K562 (cell line): ENCODE data around the gene GNA14. TPM values are rescaled to one million over a fixed set of nuclear protein-coding genes. Genes with fewer than 3 reads are reported as not detected.

ENCODE experiments used
- ATAC-seq: fragments of 200-7000 bp; cut with Tn5 transposase; 3 replicates; pipeline ENCODE4 v1.9.1; 2020; ENCODE audit warnings: moderate library complexity
- BruUV-seq: library from RNA; stranded (reverse); fragments of 400-500 nt; replicated peaks from 2 replicates; lab custom pipeline; 2021; lab: Mats Ljungman, UMichigan
- CTCF ChIA-PET: fragments of 300-600 bp; formaldehyde crosslinking; extraction: SDS; loops from one replicate; lab custom pipeline; 2021; ENCODE audit warnings: low intra/inter-chr PET ratio; lab: Yijun Ruan, JAX
- POLR2A ChIA-PET: fragments of 300-600, 350-650 bp; sonication (Branson Sonifier 250); formaldehyde crosslinking; extraction: SDS; loops from one replicate; lab custom pipeline; 2021; ENCODE audit warnings: antibody characterized with exemption, inconsistent platforms; lab: Yijun Ruan, JAX
- DNase-seq, 4 experiments: peaks; one replicate each; pipeline versions ENCODE4 v3.0.0 to v3.0.0-alpha.2; 2011 to 2018; ENCODE audit warnings: low spot score in 3 of 4, mixed read lengths in 3 of 4; ENCODE audit errors: extremely low read depth in 1 of 4
- FAIRE-seq: peaks from 2 replicates; lab custom pipeline; 2011; peaks lifted over from hg19 to GRCh38; lab: Jason Lieb, UNC
- H2AFZ ChIP-seq: 2 replicates; pipeline ENCODE4 v1.6.0; 2011; ENCODE audit warnings: low read depth, low read length, control low read depth, inconsistent platforms
- H3K27ac ChIP-seq: fragments of 200-600 bp; 3 replicates; pipeline ENCODE4 v1.8.0; 2011; ENCODE audit warnings: low read depth, mild to moderate bottlenecking, control low read depth, inconsistent platforms, low read length, moderate library complexity, mixed read lengths; ENCODE audit errors: extremely low read depth
- H3K27me3 ChIP-seq, 2 experiments: fragments of 300-600 bp in 1 of 2; 2 replicates in 1 of 2; 3 replicates in 1 of 2; pipeline versions ENCODE4 v1.6.0 to v1.8.0; 2011; ENCODE audit warnings: inconsistent platforms in 2 of 2, low read length in 2 of 2, mild to moderate bottlenecking in 1 of 2, mixed read lengths in 1 of 2, moderate library complexity in 1 of 2; ENCODE audit not compliant: control insufficient read depth in 2 of 2, insufficient read depth in 2 of 2
- H3K36me3 ChIP-seq: fragments of 300-600 bp; 3 replicates; pipeline ENCODE4 v1.8.0; 2011; ENCODE audit warnings: mild to moderate bottlenecking, low read length, inconsistent platforms; ENCODE audit not compliant: control insufficient read depth, insufficient read depth
- H3K4me1 ChIP-seq, 2 experiments: fragments of 200-600 bp in 1 of 2; replicated peaks in 1 of 2; 2 replicates in 1 of 2; 3 replicates in 1 of 2; pipeline versions ENCODE4 v1.5.1 to v1.8.0; 2011; ENCODE audit warnings: inconsistent platforms in 2 of 2, low read length in 2 of 2, mild to moderate bottlenecking in 1 of 2, mixed read lengths in 1 of 2, moderate library complexity in 1 of 2; ENCODE audit not compliant: control insufficient read depth in 2 of 2, insufficient read depth in 2 of 2
- H3K4me2 ChIP-seq: 2 replicates; pipeline ENCODE4 v1.6.1; 2011; ENCODE audit warnings: low read length, control low read depth, inconsistent platforms, mixed read lengths; ENCODE audit not compliant: insufficient read depth
- H3K4me3 ChIP-seq: fragments of 200-600 bp; sonication (generic), shearing (Covaris generic); 2 replicates; pipeline ENCODE4 v1.5.1; 2016; ENCODE audit warnings: control low read depth, inconsistent platforms
- H3K79me2 ChIP-seq: fragments of 200-600 bp; 3 replicates; pipeline ENCODE4 v1.8.0; 2011; ENCODE audit warnings: low read length, inconsistent platforms; ENCODE audit not compliant: control insufficient read depth, insufficient read depth
- H3K9ac ChIP-seq, 2 experiments: 2 replicates each; pipeline versions ENCODE4 v1.6.0 to v1.6.1; 2011; ENCODE audit warnings: low read depth in 2 of 2, low read length in 2 of 2, control low read depth in 1 of 2, inconsistent platforms in 1 of 2, mild to moderate bottlenecking in 1 of 2, mixed read lengths in 1 of 2; ENCODE audit not compliant: insufficient read depth in 1 of 2
- H3K9me1 ChIP-seq: one replicate; pipeline ENCODE4 v1.6.0; 2011; ENCODE audit warnings: inconsistent platforms, mild to moderate bottlenecking, low read length, moderate library complexity; ENCODE audit not compliant: control insufficient read depth, insufficient read depth
- H3K9me3 ChIP-seq: replicated peaks from 2 replicates; pipeline ENCODE4 v1.5.1; 2011; ENCODE audit warnings: low read depth, low read length, inconsistent platforms; ENCODE audit not compliant: control insufficient read depth, insufficient read depth
- H4K20me1 ChIP-seq: replicated peaks from 2 replicates; pipeline ENCODE4 v1.6.1; 2011; ENCODE audit warnings: low read length, inconsistent platforms, mixed read lengths; ENCODE audit not compliant: control insufficient read depth, insufficient read depth
- BACH1 ChIP-seq: fragments of 200-800 bp; sonication (Bioruptor generic); IDR thresholded peaks from 2 replicates; pipeline ENCODE4 v1.6.1; 2016; ENCODE audit warnings: missing genetic modification characterization, missing compliant biosample characterization
- PTBP1 ChIP-seq: fragments of 200-400 bp; formaldehyde crosslinking; IDR thresholded peaks from 2 replicates; pipeline ENCODE4 v1.6.1; 2017; ENCODE audit warnings: low read depth, low read length
- ZFX ChIP-seq: sonication (generic); formaldehyde crosslinking; IDR thresholded peaks from 2 replicates; pipeline ENCODE4 v1.8.0; 2022; ENCODE audit warnings: mild to moderate bottlenecking, missing genetic modification reagents, moderate library complexity
- ZKSCAN8 ChIP-seq: fragments of 200-800 bp; sonication (Bioruptor generic); IDR thresholded peaks from 2 replicates; pipeline ENCODE4 v1.6.1; 2016; ENCODE audit warnings: missing genetic modification characterization, missing compliant biosample characterization
- WGBS: fragments of 100-300 bp; shearing (Covaris generic); methylation state at CpG from one replicate; pipeline ENCODE4 v1.1.6; 2016; ENCODE audit warnings: low coverage, mixed read lengths; ENCODE audit not compliant: insufficient coverage; ENCODE audit errors: missing lambda C conversion rate; 5-methylcytosine and 5-hydroxymethylcytosine counted together
- in situ Hi-C: fragments of 300-500 bp; cut with MboI; formaldehyde crosslinking; loops from 4 replicates; pipeline ENCODE4 v1.15.0; 2018; ENCODE audit warnings: inconsistent platforms, mixed read lengths
- intact Hi-C: fragments of 100-400 bp; cut with micrococcal nuclease; formaldehyde crosslinking; loops from 2 replicates; pipeline ENCODE4 v1.14.2; 2022
- polyA plus RNA-seq, 8 experiments: library from polyadenylated mRNA; depleted of rRNA in 4 of 8; stranded (reverse) in 5 of 8; unstranded in 3 of 8; fragments of >200 nt; fragmentation: Nextera tagmentation in 2 of 8; fragmentation: Illumina TruSeq in 1 of 8; extraction: Ambion mirVana in 2 of 8; extraction: Trizol in 1 of 8; gene quantifications; 2 replicates each; pipeline versions ENCODE4 v1.2.1 to v1.2.3, GENCODE V29; 2011 to 2014; ENCODE audit warnings: inconsistent platforms in 1 of 8, missing spikeins in 1 of 8
- total RNA-seq, 7 experiments: library from RNA; depleted of rRNA in 6 of 7; stranded (reverse); fragments of >200 nt in 6 of 7; fragmentation: Illumina TruSeq in 2 of 7; extraction: Trizol in 2 of 7; gene quantifications; 2 replicates each; pipeline versions ENCODE4 v1.2.1 to v1.2.3, GENCODE V29; 2011 to 2021; ENCODE audit warnings: low replicate concordance in 1 of 7
- TF ChIP-seq, protein P1 (sequence below): fragments of 250-450 bp; sonication (Bioruptor Pico); IDR thresholded peaks from 2 replicates; pipeline ENCODE4 v1.4.0; 2020; ENCODE audit warnings: mild to moderate bottlenecking, moderate library complexity

Gene GNA14
- total and polyA plus RNA-seq, 9 of the 15 experiments (the other 6 are each of a cell fraction or from before 2014, with no cell fraction given) = 0.03 to 0.11 (median 0.03) TPM; not detected in 6

DNA sequence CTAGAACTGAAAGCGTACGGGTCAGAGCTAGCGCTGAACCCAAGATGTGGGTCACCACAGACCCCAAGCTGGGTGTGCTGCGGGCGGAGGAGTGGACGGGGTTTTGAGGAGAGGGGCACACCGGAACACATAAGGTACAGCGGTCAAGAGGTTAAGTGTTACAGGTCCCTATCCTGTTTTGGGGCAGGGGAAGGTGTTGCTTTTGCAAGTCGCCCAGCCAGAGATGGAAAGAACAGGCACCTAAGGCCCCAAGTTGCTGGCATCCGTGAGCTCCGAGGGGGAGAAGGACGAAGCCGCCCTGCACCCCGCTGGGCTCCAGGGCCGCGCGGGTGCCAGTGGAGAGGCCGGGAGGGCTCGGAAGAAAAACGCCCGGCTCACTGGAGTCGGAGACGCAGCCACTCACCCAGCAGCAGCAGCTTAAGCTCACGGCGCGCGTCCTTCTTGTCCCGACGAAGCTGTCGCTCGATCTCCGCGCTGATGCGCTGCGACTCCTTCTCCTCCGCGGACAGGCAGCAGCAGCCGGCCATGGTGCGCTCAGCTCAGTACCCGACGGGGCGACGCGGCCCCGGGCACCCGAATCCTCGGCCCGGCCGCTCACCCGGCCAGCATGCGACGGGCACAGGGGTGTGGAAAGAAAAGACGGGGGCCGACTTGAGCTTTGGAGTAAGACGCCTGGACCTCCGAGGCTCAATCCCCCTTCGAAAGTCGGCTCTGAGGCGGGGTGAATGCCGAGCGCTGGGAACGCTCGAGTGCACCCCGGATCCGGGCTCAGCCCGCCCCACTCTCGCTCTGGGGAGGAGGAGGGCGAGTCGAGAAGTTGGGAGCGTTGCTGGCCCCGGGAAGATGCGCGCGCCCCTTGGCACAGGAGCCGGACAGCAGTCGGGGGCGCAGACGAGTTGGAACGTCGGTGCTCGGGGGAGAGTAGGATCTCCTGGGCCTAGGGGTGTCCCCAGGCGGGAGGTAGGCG, 572 bp downstream of the GNA14 start:
- Histone ChIP-seq H3K4me2 (no peak overlapping the region), H3K79me2 (no peaks in the 10 kb centered on the region), H3K27me3 (peaks cover 13 to 34% of the 10 kb centered on the region in 2 experiments; a peak in 3 of 5 replicates), H3K9me3 (no peaks in the 10 kb centered on the region), H4K20me1 (no peaks in the 10 kb centered on the region), H3K36me3 (no peaks in the 10 kb centered on the region), H3K27ac (no peak overlapping the region), H2AFZ (no peak overlapping the region), H3K9me1 (no peaks in the 10 kb centered on the region), H3K4me1 (peaks cover 0 to 11% of the 10 kb centered on the region in 2 experiments; a peak in 2 of 5 replicates), H3K9ac (no peak overlapping the region)
- 8% methylated on average over 41 of the region's 83 CpGs for WGBS
- intact Hi-C loops (loop anchor here (5.0 kb wide), 1 partner anchor 190 kb away; no protein-coding TSS in a partner anchor), in situ Hi-C loops (no loop called here)
- ChIA-PET POLR2A (no interaction called here), CTCF (no interaction called here)
- FAIRE-seq = no peak
- DNase-seq = no peak
- TF ChIP-seq ZFX (CRISPR knock-in tag) = no peak
- no peak for TF ChIP-seq BACH1
- TF ChIP-seq PTBP1 = no peak
- TF ChIP-seq, protein P1, sequence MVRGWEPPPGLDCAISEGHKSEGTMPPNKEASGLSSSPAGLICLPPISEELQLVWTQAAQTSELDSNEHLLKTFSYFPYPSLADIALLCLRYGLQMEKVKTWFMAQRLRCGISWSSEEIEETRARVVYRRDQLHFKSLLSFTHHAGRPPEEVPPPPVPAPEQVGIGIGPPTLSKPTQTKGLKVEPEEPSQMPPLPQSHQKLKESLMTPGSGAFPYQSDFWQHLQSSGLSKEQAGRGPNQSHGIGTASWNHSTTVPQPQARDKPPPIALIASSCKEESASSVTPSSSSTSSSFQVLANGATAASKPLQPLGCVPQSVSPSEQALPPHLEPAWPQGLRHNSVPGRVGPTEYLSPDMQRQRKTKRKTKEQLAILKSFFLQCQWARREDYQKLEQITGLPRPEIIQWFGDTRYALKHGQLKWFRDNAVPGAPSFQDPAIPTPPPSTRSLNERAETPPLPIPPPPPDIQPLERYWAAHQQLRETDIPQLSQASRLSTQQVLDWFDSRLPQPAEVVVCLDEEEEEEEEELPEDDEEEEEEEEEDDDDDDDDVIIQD (CRISPR knock-in tag) = no peak
- TF ChIP-seq ZKSCAN8 (CRISPR knock-in tag) = no peak
- TF ChIP-seq, all 486 proteins: peak for 0
- no TSS peak for BruUV-seq
- H3K4me3 ChIP-seq = no peak overlapping the region
- no peak for ATAC-seq
